ENCODE data around the gene TAF5L.

TAF5L gene

GRCh38 chr1:229552732-229553131 is 73.2 kb downstream of the TAF5L start:
- peaks cover 9 to 48% (median 30%) of the 10 kb centered on the region in 5 donors for H3K4me1 ChIP-seq (ENCODE audit: control insufficient read depth in 5 of 5, insufficient read depth in 5 of 5, low read length in 5 of 5)

DNA sequence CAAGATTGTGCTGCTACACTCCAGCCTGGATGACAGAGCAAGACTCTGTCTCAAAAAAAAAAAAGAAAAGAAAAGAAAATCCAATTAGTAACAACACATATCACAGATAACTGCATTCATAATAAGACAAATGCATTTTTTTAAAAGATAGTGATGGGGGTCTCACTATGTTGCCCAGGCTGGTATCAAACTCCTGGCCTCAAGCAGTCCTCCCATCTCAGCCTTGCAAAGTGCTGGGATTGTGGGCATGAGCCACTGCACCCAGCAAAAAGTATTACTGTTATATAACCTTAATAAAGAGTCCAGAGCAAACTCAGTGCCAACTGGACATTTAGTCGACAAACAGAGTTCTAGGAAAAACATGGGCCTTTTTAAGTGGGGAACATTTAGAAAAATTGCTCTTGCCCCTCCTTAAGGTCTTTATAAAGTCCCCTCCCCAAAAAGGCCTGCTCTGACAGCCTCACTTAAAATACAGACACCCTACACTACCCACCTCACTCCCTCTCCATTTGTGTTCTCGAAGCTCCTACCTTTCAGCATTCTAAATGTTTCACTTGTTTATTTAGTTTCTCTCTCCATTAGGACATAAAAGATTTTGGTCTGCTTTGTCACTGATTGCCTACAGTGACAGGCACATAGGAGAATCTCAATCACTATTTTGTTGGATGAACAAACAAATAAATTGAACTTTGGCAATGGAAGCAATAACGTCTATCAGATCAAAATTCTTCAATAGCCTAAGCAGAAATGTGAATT is 74.9 kb downstream of the TAF5L start:
- H3K4me3 ChIP-seq (ENCODE audit: low read depth in 1 of 5, low read length in 5 of 5): no peak overlapping the region
- peaks cover 0 to 32% (median 13%) of the 10 kb centered on the region in 5 donors for H3K4me1 ChIP-seq (ENCODE audit: control insufficient read depth in 5 of 5, insufficient read depth in 5 of 5, low read length in 5 of 5)
- no peaks in the 10 kb centered on the region for H3K9me3 ChIP-seq (ENCODE audit: control insufficient read depth in 5 of 5, low read length in 5 of 5)
- no peaks in the 10 kb centered on the region for H3K27me3 ChIP-seq (ENCODE audit: control insufficient read depth in 5 of 5, insufficient read depth in 4 of 5, low read length in 5 of 5)
- H3K27ac ChIP-seq (ENCODE audit: low read depth, low read length): peak overlapping the region; percentile 74
- H3K36me3 ChIP-seq (ENCODE audit: control insufficient read depth in 5 of 5, insufficient read depth in 5 of 5, low read length in 5 of 5): peaks cover 0 to 19% (median 17%) of the 10 kb centered on the region in 5 donors
- peak overlapping the region in 3 of 5 donors; percentile 35 to 50 (median 35) for H3K9ac ChIP-seq (ENCODE audit: low read length in 5 of 5)

More at GRCh38 chr1:229552732-229553131, 73.2 kb downstream of the TAF5L start:
- Histone ChIP-seq H3K27ac (ENCODE audit: low read depth, low read length) (no peak overlapping the region), H3K9ac (ENCODE audit: low read length in 5 of 5) (peak overlapping the region in 2 of 5 donors; percentile 40 to 41), H3K4me3 (ENCODE audit: low read depth in 1 of 5, low read length in 5 of 5) (no peak overlapping the region), H3K36me3 (ENCODE audit: control insufficient read depth in 5 of 5, insufficient read depth in 5 of 5, low read length in 5 of 5) (peaks cover 0 to 8% (median 7%) of the 10 kb centered on the region in 5 donors), H3K27me3 (ENCODE audit: control insufficient read depth in 5 of 5, insufficient read depth in 4 of 5, low read length in 5 of 5) (no peaks in the 10 kb centered on the region), H3K9me3 (ENCODE audit: control insufficient read depth in 5 of 5, low read length in 5 of 5) (no peaks in the 10 kb centered on the region)

GRCh38 chr1:229547542-229547941 is 78.4 kb downstream of the TAF5L start:
- Histone ChIP-seq H3K36me3 (ENCODE audit: control insufficient read depth in 5 of 5, insufficient read depth in 5 of 5, low read length in 5 of 5) (peaks cover 10 to 49% (median 33%) of the 10 kb centered on the region in 5 donors), H3K4me3 (ENCODE audit: low read depth in 1 of 5, low read length in 5 of 5) (no peak overlapping the region), H3K27me3 (ENCODE audit: control insufficient read depth in 5 of 5, insufficient read depth in 4 of 5, low read length in 5 of 5) (no peaks in the 10 kb centered on the region), H3K9ac (ENCODE audit: low read length in 5 of 5) (no peak overlapping the region), H3K27ac (ENCODE audit: low read depth, low read length) (no peak overlapping the region), H3K4me1 (ENCODE audit: control insufficient read depth in 5 of 5, insufficient read depth in 5 of 5, low read length in 5 of 5) (peaks cover 0 to 19% (median 3%) of the 10 kb centered on the region in 5 donors), H3K9me3 (ENCODE audit: control insufficient read depth in 5 of 5, low read length in 5 of 5) (no peaks in the 10 kb centered on the region)

DNA sequence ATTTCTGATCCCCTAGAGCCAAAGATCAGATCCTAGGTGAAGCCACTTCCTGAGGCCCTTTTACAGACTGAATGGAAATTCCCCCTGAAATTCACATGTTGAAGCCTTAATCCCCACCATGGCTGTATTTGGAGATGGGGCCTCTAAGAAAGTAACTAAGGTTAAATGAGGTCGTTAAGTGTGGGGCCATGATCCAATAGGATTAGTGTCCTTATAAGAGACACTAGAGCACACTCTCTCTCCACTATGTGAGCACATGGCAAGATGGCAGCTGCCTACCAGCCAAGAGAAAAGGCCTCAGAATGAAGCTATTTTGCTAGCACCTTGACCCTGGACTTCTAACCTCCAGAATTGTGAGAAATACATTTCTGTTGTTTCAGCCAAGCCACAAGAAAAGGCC is 81.3 kb downstream of the TAF5L start:
- no peaks in the 10 kb centered on the region for H3K9me3 ChIP-seq (ENCODE audit: control insufficient read depth in 5 of 5, low read length in 5 of 5)
- H3K4me3 ChIP-seq (ENCODE audit: low read depth in 1 of 5, low read length in 5 of 5): no peak overlapping the region
- no peaks in the 10 kb centered on the region for H3K4me1 ChIP-seq (ENCODE audit: control insufficient read depth in 5 of 5, insufficient read depth in 5 of 5, low read length in 5 of 5)
- H3K27ac ChIP-seq (ENCODE audit: low read depth, low read length): no peak overlapping the region
- no peak overlapping the region for H3K9ac ChIP-seq (ENCODE audit: low read length in 5 of 5)
- H3K27me3 ChIP-seq (ENCODE audit: control insufficient read depth in 5 of 5, insufficient read depth in 4 of 5, low read length in 5 of 5): no peaks in the 10 kb centered on the region
- peaks cover 21 to 69% (median 54%) of the 10 kb centered on the region in 5 donors for H3K36me3 ChIP-seq (ENCODE audit: control insufficient read depth in 5 of 5, insufficient read depth in 5 of 5, low read length in 5 of 5)
